Esophagus muscularis mucosa (tissue), 4 donors: ENCODE measurements around the gene GLA.

Experiments
- EP300 ChIP-seq: sonication (generic); formaldehyde crosslinking; IDR thresholded peaks from one replicate; pipeline ENCODE4 v1.6.1; 2017; ENCODE audit warnings: antibody characterized with exemption
- POLR2A ChIP-seq: fragments of 450-650 bp; IDR thresholded peaks from one replicate; pipeline ENCODE4 v1.6.1; 2017; ENCODE audit warnings: antibody characterized with exemption, moderate library complexity, mild to moderate bottlenecking, low read depth
- POLR2AphosphoS5 ChIP-seq, 2 donors: sonication (generic); formaldehyde crosslinking; IDR thresholded peaks; one replicate each; pipeline ENCODE4 v1.6.1; 2017; ENCODE audit warnings: antibody characterized with exemption in 2 of 2
- TF ChIP-seq, protein P1 (sequence below), 3 experiments: fragments of 200-600 bp in 2 of 3; fragments of 450-650 bp in 1 of 3; sonication (generic) in 2 of 3; IDR thresholded peaks; one replicate each; pipeline ENCODE4 v1.5.1; 2017 to 2019; ENCODE audit warnings: antibody characterized with exemption in 3 of 3, mild to moderate bottlenecking in 2 of 3, moderate library complexity in 1 of 3

- TF ChIP-seq POLR2A (no peak), EP300 (no peak), POLR2AphosphoS5 (IDR thresholded peaks at IDR 0.05) (no peak)
- TF ChIP-seq, protein P1, sequence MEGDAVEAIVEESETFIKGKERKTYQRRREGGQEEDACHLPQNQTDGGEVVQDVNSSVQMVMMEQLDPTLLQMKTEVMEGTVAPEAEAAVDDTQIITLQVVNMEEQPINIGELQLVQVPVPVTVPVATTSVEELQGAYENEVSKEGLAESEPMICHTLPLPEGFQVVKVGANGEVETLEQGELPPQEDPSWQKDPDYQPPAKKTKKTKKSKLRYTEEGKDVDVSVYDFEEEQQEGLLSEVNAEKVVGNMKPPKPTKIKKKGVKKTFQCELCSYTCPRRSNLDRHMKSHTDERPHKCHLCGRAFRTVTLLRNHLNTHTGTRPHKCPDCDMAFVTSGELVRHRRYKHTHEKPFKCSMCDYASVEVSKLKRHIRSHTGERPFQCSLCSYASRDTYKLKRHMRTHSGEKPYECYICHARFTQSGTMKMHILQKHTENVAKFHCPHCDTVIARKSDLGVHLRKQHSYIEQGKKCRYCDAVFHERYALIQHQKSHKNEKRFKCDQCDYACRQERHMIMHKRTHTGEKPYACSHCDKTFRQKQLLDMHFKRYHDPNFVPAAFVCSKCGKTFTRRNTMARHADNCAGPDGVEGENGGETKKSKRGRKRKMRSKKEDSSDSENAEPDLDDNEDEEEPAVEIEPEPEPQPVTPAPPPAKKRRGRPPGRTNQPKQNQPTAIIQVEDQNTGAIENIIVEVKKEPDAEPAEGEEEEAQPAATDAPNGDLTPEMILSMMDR (IDR thresholded peaks at IDR 0.05): no peak
Observed at GRCh38 chrX:101360390-101360789, 47.3 kb downstream of the GLA start.
